Measurements from ENCODE around the gene CLDN5. TPM values are rescaled to one million over a fixed set of nuclear protein-coding genes. Genes with fewer than 3 reads are reported as not detected.
"Not testable (repeated sequence)": the region's sequence is repeated elsewhere in the genome, so short reads cannot be mapped to it uniquely, and the experiment has no call there.

The CLDN5 gene
- total and polyA plus RNA-seq, 2 donors (not counting 1 experiment from before 2014, with no cell fraction given), result 0.33 TPM; not detected in 1

GRCh38 chr22:19548964-19549363 is 24.8 kb upstream of the CLDN5 start:
- no peaks in the 10 kb centered on the region for H3K4me1 ChIP-seq (ENCODE audit: control insufficient read depth, extremely low read depth, insufficient read depth, low read length)
- no peak overlapping the region for H3K27ac ChIP-seq (ENCODE audit: insufficient read depth, low read length)
- H3K9me3 ChIP-seq (ENCODE audit: control insufficient read depth, insufficient read depth, low read depth, low read length), result no peaks in the 10 kb centered on the region
- DNase-seq (ENCODE audit: low read depth in 2 of 2), result no peak
- no peaks in the 10 kb centered on the region for H3K27me3 ChIP-seq (ENCODE audit: control insufficient read depth, insufficient read depth, low read length)
- H4K20me1 ChIP-seq (ENCODE audit: control insufficient read depth, extremely low read depth, insufficient read depth, low read length), result no peaks in the 10 kb centered on the region
- H3K79me2 ChIP-seq (ENCODE audit: control insufficient read depth, insufficient read depth, low read length), result no peaks in the 10 kb centered on the region
- TF ChIP-seq EZH2 (IDR thresholded peaks at IDR 0.05; ENCODE audit: low read length, missing control alignments), result no peak
- no peak for TF ChIP-seq CTCF (conservative IDR thresholded peaks at IDR 0.05 in 1 of 2, IDR thresholded peaks at IDR 0.05 in 1 of 2; ENCODE audit: low read depth in 1 of 2, low read length in 2 of 2)
- no peak overlapping the region for H2AFZ ChIP-seq (ENCODE audit: low read length)
- H3K4me2 ChIP-seq (ENCODE audit: extremely low read depth, insufficient read depth, low read length), result no peak overlapping the region
- no peak overlapping the region for H3K9ac ChIP-seq (ENCODE audit: insufficient read depth, low read length)
- no peak overlapping the region for H3K4me3 ChIP-seq (replicated peaks in 1 of 4; ENCODE audit: control extremely low read depth in 1 of 4, insufficient read depth in 1 of 4, low read depth in 3 of 4, low read length in 4 of 4)
- H3K36me3 ChIP-seq (ENCODE audit: control insufficient read depth, insufficient read depth, low read length), result no peaks in the 10 kb centered on the region

- DNase-seq (ENCODE audit: low read depth in 2 of 2); H3K36me3 ChIP-seq (ENCODE audit: control insufficient read depth, insufficient read depth, low read length); H3K79me2 ChIP-seq (ENCODE audit: control insufficient read depth, insufficient read depth, low read length); H3K9me3 ChIP-seq (ENCODE audit: control insufficient read depth, insufficient read depth, low read depth, low read length); H3K27ac ChIP-seq (ENCODE audit: insufficient read depth, low read length); H2AFZ ChIP-seq (ENCODE audit: low read length); H3K4me2 ChIP-seq (ENCODE audit: extremely low read depth, insufficient read depth, low read length); H3K4me3 ChIP-seq (replicated peaks in 1 of 4; ENCODE audit: control extremely low read depth in 1 of 4, insufficient read depth in 1 of 4, low read depth in 3 of 4, low read length in 4 of 4); H3K27me3 ChIP-seq (ENCODE audit: control insufficient read depth, insufficient read depth, low read length); H3K4me1 ChIP-seq (ENCODE audit: control insufficient read depth, extremely low read depth, insufficient read depth, low read length); H4K20me1 ChIP-seq (ENCODE audit: control insufficient read depth, extremely low read depth, insufficient read depth, low read length); H3K9ac ChIP-seq (ENCODE audit: insufficient read depth, low read length): not testable (repeated sequence)
Measured at GRCh38 chr22:19548427-19548826, 24.2 kb upstream of the CLDN5 start.

GRCh38 chr22:19547620-19548019 is 23.4 kb upstream of the CLDN5 start:
- Histone ChIP-seq H3K9me3 (ENCODE audit: control insufficient read depth, insufficient read depth, low read depth, low read length) (no peaks in the 10 kb centered on the region), H3K4me2 (ENCODE audit: extremely low read depth, insufficient read depth, low read length) (no peak overlapping the region), H3K36me3 (ENCODE audit: control insufficient read depth, insufficient read depth, low read length) (no peaks in the 10 kb centered on the region), H4K20me1 (ENCODE audit: control insufficient read depth, extremely low read depth, insufficient read depth, low read length) (no peaks in the 10 kb centered on the region), H3K79me2 (ENCODE audit: control insufficient read depth, insufficient read depth, low read length) (no peaks in the 10 kb centered on the region), H3K4me3 (replicated peaks in 1 of 4; ENCODE audit: control extremely low read depth in 1 of 4, insufficient read depth in 1 of 4, low read depth in 3 of 4, low read length in 4 of 4) (no peak overlapping the region), H3K4me1 (ENCODE audit: control insufficient read depth, extremely low read depth, insufficient read depth, low read length) (no peaks in the 10 kb centered on the region), H2AFZ (ENCODE audit: low read length) (no peak overlapping the region), H3K9ac (ENCODE audit: insufficient read depth, low read length) (no peak overlapping the region), H3K27me3 (ENCODE audit: control insufficient read depth, insufficient read depth, low read length) (no peaks in the 10 kb centered on the region), H3K27ac (ENCODE audit: insufficient read depth, low read length) (no peak overlapping the region)
- DNase-seq (ENCODE audit: low read depth in 2 of 2), result no peak
- no peak for TF ChIP-seq CTCF (conservative IDR thresholded peaks at IDR 0.05 in 1 of 2, IDR thresholded peaks at IDR 0.05 in 1 of 2; ENCODE audit: low read depth in 1 of 2, low read length in 2 of 2)
- no peak for TF ChIP-seq EZH2 (IDR thresholded peaks at IDR 0.05; ENCODE audit: low read length, missing control alignments)

Data from fibroblast of lung (primary cell).